ENCODE measurements around the gene GRIP2.

The GRIP2 gene

GRCh38 chr3:14450506-14450905 lies 89.6 kb downstream of the GRIP2 start:
- FAIRE-seq, result no peak

GRCh38 chr3:14448756-14449727 lies 91.1 kb downstream of the GRIP2 start:
- no peak for FAIRE-seq

- no peak for FAIRE-seq
Observed at GRCh38 chr3:14448063-14448462, 92.1 kb downstream of the GRIP2 start.

GRCh38 chr3:14446988-14447570 lies 93.1 kb downstream of the GRIP2 start:
- no peak for FAIRE-seq

GRCh38 chr3:14445773-14446172 lies 94.4 kb downstream of the GRIP2 start:
- FAIRE-seq, result no peak

GRCh38 chr3:14444380-14444779 lies 95.8 kb downstream of the GRIP2 start:
- no peak for FAIRE-seq

- FAIRE-seq, result no peak
Observed at GRCh38 chr3:14441920-14442300, 98.2 kb downstream of the GRIP2 start.

- no peak for FAIRE-seq
Observed at GRCh38 chr3:14441240-14441919, 98.8 kb downstream of the GRIP2 start.

- no peak for FAIRE-seq
Observed at GRCh38 chr3:14440531-14441239, 99.5 kb downstream of the GRIP2 start.

- no peak for FAIRE-seq
Observed at GRCh38 chr3:14440168-14440518, 100.0 kb downstream of the GRIP2 start.

- no peak for FAIRE-seq
Observed at GRCh38 chr3:14439501-14440167, 100.5 kb downstream of the GRIP2 start.

Data from A204.1 (cell line).